Ishikawa (cell line): Measurements from ENCODE around the gene R3HDM4.

Experiments used
- CEBPB ChIP-seq: IDR thresholded peaks from 2 replicates; pipeline ENCODE4 v1.6.1; 2012
- CREB1 ChIP-seq: IDR thresholded peaks from 2 replicates; pipeline ENCODE4 v1.6.1; 2012; ENCODE audit warnings: low read depth
- EGR1 ChIP-seq: IDR thresholded peaks from 2 replicates; pipeline ENCODE4 v1.6.1; 2012
- EP300 ChIP-seq: IDR thresholded peaks from 2 replicates; pipeline ENCODE4 v1.6.1; 2012; ENCODE audit warnings: borderline replicate concordance
- FOXM1 ChIP-seq: IDR thresholded peaks from 2 replicates; pipeline ENCODE4 v1.6.1; 2012; ENCODE audit warnings: low read depth, borderline replicate concordance
- MAX ChIP-seq: IDR thresholded peaks from 2 replicates; pipeline ENCODE4 v1.6.1; 2012
- NFIC ChIP-seq: IDR thresholded peaks from 2 replicates; pipeline ENCODE4 v1.6.1; 2012
- RAD21 ChIP-seq: IDR thresholded peaks from 2 replicates; pipeline ENCODE4 v1.6.1; 2012; ENCODE audit warnings: low read depth
- REST ChIP-seq: IDR thresholded peaks from 2 replicates; pipeline ENCODE4 v1.6.1; 2012; ENCODE audit warnings: low read depth, mild to moderate bottlenecking
- TAF1 ChIP-seq: IDR thresholded peaks from 2 replicates; pipeline ENCODE4 v1.6.1; 2012; ENCODE audit warnings: low read depth, mild to moderate bottlenecking
- TCF12 ChIP-seq: IDR thresholded peaks from 2 replicates; pipeline ENCODE4 v1.6.1; 2012; ENCODE audit warnings: low read depth
- TEAD4 ChIP-seq: IDR thresholded peaks from 2 replicates; pipeline ENCODE4 v1.6.1; 2012
- USF1 ChIP-seq: IDR thresholded peaks from 2 replicates; pipeline ENCODE4 v1.6.1; 2012
- YY1 ChIP-seq: IDR thresholded peaks from 2 replicates; pipeline ENCODE4 v1.6.1; 2012; ENCODE audit warnings: low read depth
- ZBTB7A ChIP-seq: IDR thresholded peaks from 2 replicates; pipeline ENCODE4 v1.6.1; 2012; ENCODE audit warnings: low read depth

R3HDM4 gene

GRCh38 chr19:897442-898039 is 15.5 kb downstream of the R3HDM4 start:
- TF ChIP-seq TAF1 (no peak), NFIC (no peak), MAX (no peak), FOXM1 (no peak), YY1 (no peak), RAD21 (no peak), EP300 (no peak), TEAD4 (no peak), TCF12 (no peak), ZBTB7A (no peak), CEBPB (no peak), USF1 (no peak), REST (no peak), EGR1 (no peak), CREB1 (no peak)

GRCh38 chr19:896999-897398 is 16.0 kb downstream of the R3HDM4 start:
- TF ChIP-seq RAD21 (no peak), USF1 (no peak), NFIC (no peak), EP300 (no peak), EGR1 (no peak), ZBTB7A (no peak), TAF1 (no peak)

- TF ChIP-seq EP300 (no peak), EGR1 (no peak), FOXM1 (no peak), TEAD4 (no peak)
Measured at GRCh38 chr19:896434-896833, 16.6 kb downstream of the R3HDM4 start.

- no peak for TF ChIP-seq USF1
- TF ChIP-seq TAF1, result peak; percentile 70; the same call in 1 of the 2 replicates
- peak; percentile 91 for TF ChIP-seq YY1
- no peak for TF ChIP-seq FOXM1
- TF ChIP-seq MAX, result no peak; the same call in 1 of the 2 replicates
- TF ChIP-seq TEAD4, result peak; percentile 83
- TF ChIP-seq CEBPB, result peak; percentile 18; the same call in 1 of the 2 replicates
- TF ChIP-seq EGR1, result no peak
- TF ChIP-seq RAD21, result no peak
- TF ChIP-seq TCF12, result no peak
Measured at GRCh38 chr19:892894-893689, 19.9 kb downstream of the R3HDM4 start, which contains the start of the genes MED16 and RNU6-9. Gene MED16 (minus strand): TSS chr19:893187. CDS start chr19:891131, 2,056 bp downstream. Gene RNU6-9 (plus strand): TSS chr19:893484.

GRCh38 chr19:892243-892893 is 20.7 kb downstream of the R3HDM4 start:
- TF ChIP-seq EGR1 (no peak), ZBTB7A (0 out of 2 replicates have a peak, but pooled peaks have one; percentile 55), TCF12 (no peak), YY1 (no peak)

- peak; percentile 88 for TF ChIP-seq TCF12
Measured at GRCh38 chr19:891421-892200, 21.4 kb downstream of the R3HDM4 start.

GRCh38 chr19:890831-891230 is 22.2 kb downstream of the R3HDM4 start:
- TF ChIP-seq TCF12 (no peak), TEAD4 (no peak), NFIC (no peak)
